PC-9 (cell line): ENCODE data around the gene SHE. TPM values are rescaled to one million over a fixed set of nuclear protein-coding genes. Genes with fewer than 3 reads are reported as not detected.

Experiments
- BruUV-seq: library from RNA; stranded (reverse); fragments of 400-500 nt; replicated peaks from 2 replicates; lab custom pipeline; 2021; lab: Mats Ljungman, UMichigan
- CTCF ChIA-PET: fragments of 300-600 bp; sonication (Branson Sonifier 250); formaldehyde crosslinking; loops from one replicate; lab custom pipeline; 2022; ENCODE audit warnings: antibody characterized with exemption; lab: Charles Lee
- POLR2A ChIA-PET: fragments of 300-600 bp; sonication (Branson Sonifier 250); formaldehyde crosslinking; loops from one replicate; lab custom pipeline; 2022; ENCODE audit warnings: antibody characterized with exemption; ENCODE audit not compliant: unreplicated experiment; lab: Charles Lee
- DNase-seq, 2 experiments: peaks; one replicate each; pipeline versions ENCODE4 v3.0.0 to v3.0.0-alpha.2; 2015 to 2022; ENCODE audit warnings: mixed read lengths in 1 of 2
- H2AFZ ChIP-seq: fragments of 200-600 bp; sonication (generic); 2 replicates; pipeline ENCODE4 v1.8.1; 2017; ENCODE audit warnings: antibody characterized with exemption
- H3F3A ChIP-seq: fragments of 200-600 bp; sonication (generic); 2 replicates; pipeline ENCODE4 v1.8.1; 2017; ENCODE audit warnings: antibody characterized with exemption, mild to moderate bottlenecking, low read depth; ENCODE audit not compliant: insufficient read depth
- H3K27ac ChIP-seq: fragments of 200-600 bp; sonication (generic); 2 replicates; pipeline ENCODE4 v1.6.1; 2016; ENCODE audit warnings: mixed run types
- H3K27me3 ChIP-seq: fragments of 200-600 bp; sonication (generic); 2 replicates; pipeline ENCODE4 v1.6.1; 2016; ENCODE audit warnings: low read depth, mixed run types; ENCODE audit not compliant: insufficient read depth
- H3K36me3 ChIP-seq: fragments of 200-600 bp; sonication (generic); 2 replicates; pipeline ENCODE4 v1.6.1; 2016; ENCODE audit warnings: low read depth, mixed run types
- H3K4me1 ChIP-seq: fragments of 200-600 bp; sonication (generic); replicated peaks from 2 replicates; pipeline ENCODE4 v1.6.1; 2016; ENCODE audit warnings: mixed run types; ENCODE audit not compliant: insufficient read depth
- H3K4me2 ChIP-seq: fragments of 200-600 bp; sonication (generic); 2 replicates; pipeline ENCODE4 v1.6.1; 2017; ENCODE audit warnings: mixed run types
- H3K4me3 ChIP-seq: fragments of 200-600 bp; sonication (generic); 2 replicates; pipeline ENCODE4 v1.6.1; 2016; ENCODE audit warnings: mixed run types
- H3K79me2 ChIP-seq: fragments of 200-600 bp; sonication (generic); 2 replicates; pipeline ENCODE4 v1.6.1; 2017; ENCODE audit warnings: low read depth, mixed run types
- H3K9me2 ChIP-seq: fragments of 200-600 bp; sonication (generic); 2 replicates; pipeline ENCODE4 v1.8.1; 2017; ENCODE audit warnings: mild to moderate bottlenecking; ENCODE audit not compliant: insufficient read depth
- H3K9me3 ChIP-seq: fragments of 200-600 bp; sonication (generic); 2 replicates; pipeline ENCODE4 v1.8.1; 2016; ENCODE audit warnings: low read depth; ENCODE audit not compliant: insufficient read depth
- H4K20me1 ChIP-seq: fragments of 200-600 bp; sonication (generic); 2 replicates; pipeline ENCODE4 v1.8.1; 2017; ENCODE audit not compliant: insufficient read depth
- EZH2 ChIP-seq: fragments of 200-600 bp; sonication (generic); IDR thresholded peaks from 2 replicates; pipeline ENCODE4 v1.8.0; 2017; ENCODE audit warnings: antibody characterized with exemption, low read depth
- intact Hi-C: fragments of 100-400 bp; cut with micrococcal nuclease; formaldehyde crosslinking; loops from one replicate; pipeline ENCODE4 v1.10.0; 2022; ENCODE audit not compliant: unreplicated experiment
- total RNA-seq: library from RNA; stranded (reverse); gene quantifications from 2 replicates; pipeline ENCODE4 v1.2.3, GENCODE V29; 2021
- TF ChIP-seq, protein P1 (sequence below): fragments of 200-600 bp; sonication (generic); conservative IDR thresholded peaks from 2 replicates; pipeline ENCODE4 v1.6.1; 2017; ENCODE audit warnings: mixed run types, antibody characterized with exemption, mild to moderate bottlenecking, moderate library complexity

The SHE gene
- total RNA-seq, 1 experiment from 2014 or later, result not detected

DNA sequence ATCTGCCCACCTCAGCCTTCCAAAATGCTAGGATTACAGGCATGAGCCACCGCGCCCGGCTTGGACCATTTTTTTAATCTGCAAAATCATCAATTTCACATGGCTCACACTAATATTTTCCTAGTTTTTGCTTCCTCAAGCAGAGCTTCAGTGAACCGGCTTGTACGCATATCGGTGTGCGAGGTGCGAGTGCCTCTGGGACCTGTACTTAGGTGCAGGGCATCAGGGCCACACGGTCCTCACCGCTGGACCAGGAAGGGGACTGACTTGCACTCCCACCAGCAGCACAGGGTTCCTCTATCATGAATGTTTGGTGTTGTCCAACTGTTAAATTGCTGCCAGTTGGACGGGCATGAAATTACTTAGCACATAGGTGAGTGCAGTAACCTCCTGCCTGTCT, 15.4 kb upstream of the SHE start:
- Histone ChIP-seq H3K9me2 (no peaks in the 10 kb centered on the region), H3K27ac (no peak overlapping the region), H2AFZ (no peak overlapping the region), H3K9me3 (no peaks in the 10 kb centered on the region), H4K20me1 (no peaks in the 10 kb centered on the region), H3K79me2 (no peaks in the 10 kb centered on the region), H3K4me2 (no peak overlapping the region), H3K4me1 (peaks cover 7% of the 10 kb centered on the region; the same call in 1 of the 2 replicates), H3K27me3 (peaks cover 72% of the 10 kb centered on the region), H3K4me3 (no peak overlapping the region), H3K36me3 (no peaks in the 10 kb centered on the region), H3F3A (no peaks in the 10 kb centered on the region)
- ChIA-PET CTCF (no interaction called here), POLR2A (interaction anchor here (0.5 kb wide), 1 partner anchor 33 kb away, joined by 3 read pairs; no protein-coding TSS in a partner anchor)
- DNase-seq, result no peak
- BruUV-seq, result no TSS peak
- TF ChIP-seq, protein P1, sequence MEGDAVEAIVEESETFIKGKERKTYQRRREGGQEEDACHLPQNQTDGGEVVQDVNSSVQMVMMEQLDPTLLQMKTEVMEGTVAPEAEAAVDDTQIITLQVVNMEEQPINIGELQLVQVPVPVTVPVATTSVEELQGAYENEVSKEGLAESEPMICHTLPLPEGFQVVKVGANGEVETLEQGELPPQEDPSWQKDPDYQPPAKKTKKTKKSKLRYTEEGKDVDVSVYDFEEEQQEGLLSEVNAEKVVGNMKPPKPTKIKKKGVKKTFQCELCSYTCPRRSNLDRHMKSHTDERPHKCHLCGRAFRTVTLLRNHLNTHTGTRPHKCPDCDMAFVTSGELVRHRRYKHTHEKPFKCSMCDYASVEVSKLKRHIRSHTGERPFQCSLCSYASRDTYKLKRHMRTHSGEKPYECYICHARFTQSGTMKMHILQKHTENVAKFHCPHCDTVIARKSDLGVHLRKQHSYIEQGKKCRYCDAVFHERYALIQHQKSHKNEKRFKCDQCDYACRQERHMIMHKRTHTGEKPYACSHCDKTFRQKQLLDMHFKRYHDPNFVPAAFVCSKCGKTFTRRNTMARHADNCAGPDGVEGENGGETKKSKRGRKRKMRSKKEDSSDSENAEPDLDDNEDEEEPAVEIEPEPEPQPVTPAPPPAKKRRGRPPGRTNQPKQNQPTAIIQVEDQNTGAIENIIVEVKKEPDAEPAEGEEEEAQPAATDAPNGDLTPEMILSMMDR, result no peak
- no peak for TF ChIP-seq EZH2
- intact Hi-C loops, result no loop called here

DNA sequence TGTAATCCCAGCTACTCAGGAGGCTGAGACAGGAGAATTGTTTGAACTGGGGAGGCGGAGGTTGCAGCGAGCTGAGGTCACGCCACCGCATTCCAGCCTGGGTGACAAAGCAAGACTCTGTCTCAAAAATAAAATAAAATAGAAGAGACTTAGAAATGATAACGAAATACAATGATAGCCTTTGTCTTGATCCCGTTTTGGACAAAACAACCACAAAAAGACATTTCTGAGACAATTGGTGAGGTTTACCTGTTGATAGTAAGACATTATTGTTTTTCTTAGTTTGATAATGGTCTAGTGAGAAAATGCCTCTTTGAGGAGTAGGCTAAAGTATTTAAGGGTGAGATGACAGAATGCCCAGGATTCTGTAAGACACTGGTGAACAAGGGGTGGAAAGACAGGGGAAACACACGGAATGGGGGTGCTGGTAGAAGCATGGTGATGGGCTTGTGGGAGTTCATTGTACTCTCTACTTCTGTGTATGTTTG, 11.9 kb upstream of the SHE start:
- no peak overlapping the region for H3K4me2 ChIP-seq
- H3K27me3 ChIP-seq, result peaks cover 67% of the 10 kb centered on the region
- H2AFZ ChIP-seq, result no peak overlapping the region
- ChIA-PET CTCF (no interaction called here), POLR2A (no interaction called here)
- no peaks in the 10 kb centered on the region for H3F3A ChIP-seq
- no peak overlapping the region for H3K4me3 ChIP-seq
- H3K9me3 ChIP-seq, result no peaks in the 10 kb centered on the region
- H3K79me2 ChIP-seq, result no peaks in the 10 kb centered on the region
- no peaks in the 10 kb centered on the region for H3K4me1 ChIP-seq
- no peaks in the 10 kb centered on the region for H3K36me3 ChIP-seq
- no peak for DNase-seq
- intact Hi-C loops, result no loop called here
- H3K9me2 ChIP-seq, result no peaks in the 10 kb centered on the region
- no TSS peak for BruUV-seq
- H4K20me1 ChIP-seq, result no peaks in the 10 kb centered on the region
- no peak overlapping the region for H3K27ac ChIP-seq
- TF ChIP-seq EZH2, result no peak
- TF ChIP-seq, protein P1, result no peak

DNA sequence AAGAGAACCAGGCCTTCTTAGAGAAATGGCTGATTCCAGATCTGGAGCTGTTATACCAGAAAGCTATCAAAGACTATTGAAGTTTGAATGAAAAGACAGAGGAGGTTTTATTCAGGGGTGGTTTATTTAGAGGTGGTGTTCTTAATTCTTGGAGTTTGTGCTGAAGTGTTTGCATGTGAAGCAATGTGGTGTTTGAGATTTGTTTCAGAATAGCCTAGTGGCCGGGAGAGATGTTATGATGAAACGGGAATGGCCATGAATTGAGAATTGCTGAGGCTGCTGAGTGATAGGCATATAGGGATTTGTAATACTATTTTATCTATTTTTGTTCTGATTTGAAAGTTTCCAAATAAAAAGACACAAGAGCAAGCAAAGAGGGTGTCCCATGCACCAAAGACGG, 10.5 kb upstream of the SHE start:
- no peak for TF ChIP-seq EZH2
- TF ChIP-seq, protein P1, result no peak
- Histone ChIP-seq H3K4me1 (no peaks in the 10 kb centered on the region), H3K27me3 (peaks cover 73% of the 10 kb centered on the region), H3K79me2 (no peaks in the 10 kb centered on the region), H3K9me2 (no peaks in the 10 kb centered on the region), H3K36me3 (no peaks in the 10 kb centered on the region), H3K4me3 (no peak overlapping the region), H2AFZ (no peak overlapping the region), H3K27ac (no peak overlapping the region), H3K4me2 (no peak overlapping the region), H3K9me3 (no peaks in the 10 kb centered on the region), H4K20me1 (no peaks in the 10 kb centered on the region), H3F3A (no peaks in the 10 kb centered on the region)
- intact Hi-C loops, result no loop called here
- no TSS peak for BruUV-seq
- no peak for DNase-seq
- ChIA-PET CTCF (no interaction called here), POLR2A (interaction anchor here (0.6 kb wide), 1 partner anchor 187 kb away, joined by 7 read pairs; the partner anchor contains the start of gene ATP8B2)
